Thymus (tissue), 11 donors: ENCODE data around the gene MAST3. TPM values are rescaled to one million over a fixed set of nuclear protein-coding genes. Genes with fewer than 3 reads are reported as not detected.
"Not testable (repeated sequence)": the region's sequence is repeated elsewhere in the genome, so short reads cannot be mapped to it uniquely, and the experiment has no call there.

Source experiments
- DNase-seq, 9 donors: peaks; one replicate each; pipeline ENCODE4 v3.0.0-alpha.2; 2013; ENCODE audit warnings: low spot score in 9 of 9, low read depth in 6 of 9, missing footprints in 1 of 9
- H3K27ac ChIP-seq, 2 donors: one replicate each; pipeline ENCODE4 v1.5.1; 2013; ENCODE audit warnings: control low read depth in 1 of 2, low read depth in 1 of 2, low read length in 1 of 2, mild to moderate bottlenecking in 1 of 2, moderate library complexity in 1 of 2
- H3K27me3 ChIP-seq, 2 donors: one replicate each; pipeline ENCODE4 v1.5.1; 2013; ENCODE audit warnings: low read length in 1 of 2; ENCODE audit not compliant: control insufficient read depth in 2 of 2, insufficient read depth in 1 of 2
- H3K36me3 ChIP-seq, 2 donors: one replicate each; pipeline ENCODE4 v1.5.1; 2013; ENCODE audit warnings: low read length in 1 of 2, mild to moderate bottlenecking in 1 of 2, moderate library complexity in 1 of 2; ENCODE audit not compliant: control insufficient read depth in 2 of 2, insufficient read depth in 2 of 2
- H3K4me1 ChIP-seq, 2 donors: one replicate each; pipeline ENCODE4 v1.5.1; 2013; ENCODE audit warnings: low read length in 2 of 2; ENCODE audit not compliant: control insufficient read depth in 2 of 2, insufficient read depth in 2 of 2
- H3K4me3 ChIP-seq, 2 donors: one replicate each; pipeline ENCODE4 v1.5.1; 2013; ENCODE audit warnings: low read length in 2 of 2, control low read depth in 1 of 2, mild to moderate bottlenecking in 1 of 2
- H3K9me3 ChIP-seq, 2 donors: one replicate each; pipeline ENCODE4 v1.5.1; 2013; ENCODE audit warnings: low read length in 1 of 2, mild to moderate bottlenecking in 1 of 2; ENCODE audit not compliant: control insufficient read depth in 2 of 2, insufficient read depth in 1 of 2
- WGBS: extraction: QIAGEN DNeasy Blood & Tissue Kit; methylation state at CpG from one replicate; pipeline ENCODE4 v1.1.7; 2013; 5-methylcytosine and 5-hydroxymethylcytosine counted together
- polyA plus RNA-seq: library from polyadenylated mRNA; stranded (reverse); fragments of 200-250 nt; gene quantifications from one replicate; pipeline ENCODE4 v1.2.3, GENCODE V29; 2013
- total RNA-seq: library from RNA; stranded (reverse); fragments of 120-200 nt; gene quantifications from one replicate; pipeline ENCODE4 v1.2.4, GENCODE V29; 2013
- donor health status: healthy.

MAST3 gene
- total and polyA plus RNA-seq, 2 donors, result 2.0 to 8.9 TPM

DNA sequence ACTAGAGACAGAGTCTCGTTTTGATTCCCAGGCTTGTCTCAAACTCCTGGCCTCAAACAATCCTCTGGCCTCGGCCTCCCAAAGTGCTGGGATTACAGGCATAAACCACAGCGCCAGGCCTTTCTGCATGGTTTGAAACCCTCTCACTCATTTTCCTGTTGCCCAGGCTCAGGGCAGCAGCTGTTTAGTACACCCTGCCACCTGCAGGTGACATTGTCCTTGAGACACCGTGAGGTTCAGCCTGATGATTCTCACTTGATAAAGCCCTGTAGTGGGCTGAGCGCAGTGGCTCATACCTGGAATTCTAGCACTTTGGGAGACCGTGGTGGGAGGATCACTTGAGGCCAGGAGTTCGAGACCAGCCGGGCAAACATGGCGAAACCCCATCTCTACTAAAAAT lies 23.4 kb upstream of the MAST3 start:
- WGBS, result 88% methylated on average over 9 of the region's 9 CpGs
- peaks cover 0 to 18% of the 10 kb centered on the region in 2 donors for H3K36me3 ChIP-seq
- no peak overlapping the region for H3K27ac ChIP-seq
- peaks cover 0 to 4% of the 10 kb centered on the region in 2 donors for H3K9me3 ChIP-seq
- no peak overlapping the region for H3K4me3 ChIP-seq
- peaks cover 0 to 15% of the 10 kb centered on the region in 2 donors for H3K4me1 ChIP-seq
- H3K27me3 ChIP-seq, result no peaks in the 10 kb centered on the region
- DNase-seq, result peak in 2 of 9 donors; percentile 50 to 59

- Histone ChIP-seq H3K4me1 (peaks cover 2 to 25% of the 10 kb centered on the region in 2 donors), H3K4me3 (no peak overlapping the region), H3K27me3 (no peaks in the 10 kb centered on the region), H3K36me3 (peaks cover 0 to 4% of the 10 kb centered on the region in 2 donors), H3K27ac (no peak overlapping the region), H3K9me3 (no peaks in the 10 kb centered on the region)
- 89% methylated on average over 8 of the region's 8 CpGs for WGBS
- DNase-seq, result no peak
These were observed 13.5 kb upstream of the MAST3 start for GRCh38 chr19:18083929-18084684.

GRCh38 chr19:18085702-18086457 lies 11.7 kb upstream of the MAST3 start:
- peaks cover 0 to under 1% of the 10 kb centered on the region in 2 donors for H3K36me3 ChIP-seq
- no peak overlapping the region for H3K27ac ChIP-seq
- peaks cover 9 to 42% of the 10 kb centered on the region in 2 donors for H3K4me1 ChIP-seq
- no peak for DNase-seq
- no peaks in the 10 kb centered on the region for H3K27me3 ChIP-seq
- WGBS, result 96% methylated on average over 8 of the region's 8 CpGs
- no peak overlapping the region for H3K4me3 ChIP-seq
- H3K9me3 ChIP-seq, result no peaks in the 10 kb centered on the region

DNA sequence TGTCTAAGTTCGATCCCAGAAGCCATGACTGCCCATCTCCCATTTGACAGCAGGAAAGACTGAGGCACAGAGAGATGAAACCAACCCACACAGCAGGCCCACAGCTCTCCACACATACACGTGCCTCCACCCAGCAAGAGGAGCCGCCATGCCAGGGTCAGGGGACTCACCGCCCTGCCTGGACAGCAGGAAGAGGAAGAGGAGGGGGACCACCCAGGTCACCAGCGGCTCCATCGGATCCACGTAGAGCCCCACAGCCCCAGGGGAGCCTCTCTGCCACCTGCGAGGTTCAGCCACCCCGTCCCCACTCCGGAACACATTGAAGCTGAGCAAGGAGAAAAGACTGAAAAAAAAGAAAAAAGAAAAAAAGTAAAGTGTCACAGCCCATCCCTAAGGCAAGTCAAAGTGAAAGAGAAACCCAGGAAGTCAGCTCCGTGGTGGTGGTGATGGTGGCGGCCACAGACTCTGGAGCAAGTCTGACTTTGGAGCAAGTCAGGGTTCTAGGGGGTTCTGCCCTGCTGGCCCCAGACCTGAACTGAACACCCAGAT lies 10.9 kb upstream of the MAST3 start, which contains the start of gene IL12RB1:
IL12RB1 (minus strand) TSS at position 345 of the 549 bp plus-strand sequence; CDS start at position 234, 111 bp downstream.
- Histone ChIP-seq H3K27me3 (no peaks in the 10 kb centered on the region), H3K9me3 (no peaks in the 10 kb centered on the region), H3K36me3 (no peaks in the 10 kb centered on the region), H3K27ac (peak within 1 kb of the TSS; percentile 90 to 94), H3K4me3 (peak within 1 kb of the TSS; percentile 50 to 54), H3K4me1 (peaks cover 16 to 50% of the 10 kb centered on the region in 2 donors)
- peak in 3 of 9 donors; percentile 55 to 82 (median 68) for DNase-seq
- 14% methylated on average over 12 of the region's 12 CpGs for WGBS

DNA sequence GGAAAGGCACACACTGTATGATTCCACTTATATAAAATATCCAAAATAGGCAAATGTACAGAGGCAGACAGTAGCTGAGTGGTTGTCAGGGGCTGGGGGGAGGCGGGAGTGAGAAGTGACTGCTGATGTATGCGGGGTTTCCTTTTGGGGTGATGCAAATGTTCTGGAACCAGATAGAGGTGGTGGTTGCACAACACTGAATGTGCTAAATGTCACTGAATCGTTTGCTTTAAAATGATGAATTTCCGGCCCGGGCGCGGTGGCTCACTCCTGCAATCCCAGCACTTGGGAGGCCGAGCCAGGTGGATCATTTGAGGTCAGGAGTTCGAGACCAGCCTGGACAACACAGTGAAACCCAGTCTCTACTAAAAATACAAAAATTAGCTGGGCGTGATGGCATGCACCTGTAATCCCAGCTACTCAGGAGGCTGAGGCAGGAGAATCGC lies 8.5 kb upstream of the MAST3 start:
- H3K9me3 ChIP-seq, H3K4me3 ChIP-seq, H3K36me3 ChIP-seq, H3K27me3 ChIP-seq: not testable (repeated sequence)
- peak overlapping the region; percentile 61 to 97 for H3K27ac ChIP-seq
- peak in 2 of 9 donors; percentile 28 to 68 for DNase-seq
- peaks cover 18 to 63% of the 10 kb centered on the region in 2 donors for H3K4me1 ChIP-seq
- 75% methylated on average over 11 of the region's 11 CpGs for WGBS

- no peak for DNase-seq
- H3K27me3 ChIP-seq, result no peaks in the 10 kb centered on the region
- H3K4me3 ChIP-seq, result no peak overlapping the region
- no peaks in the 10 kb centered on the region for H3K36me3 ChIP-seq
- WGBS, result 98% methylated on average over 5 of the region's 5 CpGs
- no peaks in the 10 kb centered on the region for H3K9me3 ChIP-seq
- peak overlapping the region; percentile 68 to 97 for H3K27ac ChIP-seq
- H3K4me1 ChIP-seq, result peaks cover 18 to 63% of the 10 kb centered on the region in 2 donors
These were observed 7.9 kb upstream of the MAST3 start for GRCh38 chr19:18089726-18090125.

GRCh38 chr19:18090545-18091216 lies 6.9 kb upstream of the MAST3 start:
- 87% methylated on average over 12 of the region's 12 CpGs for WGBS
- DNase-seq, result peak in 1 of 9 donors; percentile 15
- H3K36me3 ChIP-seq, result no peaks in the 10 kb centered on the region
- no peaks in the 10 kb centered on the region for H3K9me3 ChIP-seq
- H3K27me3 ChIP-seq, result no peaks in the 10 kb centered on the region
- peak overlapping the region in 1 of 2 donors; percentile 8 for H3K4me3 ChIP-seq
- H3K27ac ChIP-seq, result peak overlapping the region; percentile 83 to 97
- peaks cover 18 to 63% of the 10 kb centered on the region in 2 donors for H3K4me1 ChIP-seq

DNA sequence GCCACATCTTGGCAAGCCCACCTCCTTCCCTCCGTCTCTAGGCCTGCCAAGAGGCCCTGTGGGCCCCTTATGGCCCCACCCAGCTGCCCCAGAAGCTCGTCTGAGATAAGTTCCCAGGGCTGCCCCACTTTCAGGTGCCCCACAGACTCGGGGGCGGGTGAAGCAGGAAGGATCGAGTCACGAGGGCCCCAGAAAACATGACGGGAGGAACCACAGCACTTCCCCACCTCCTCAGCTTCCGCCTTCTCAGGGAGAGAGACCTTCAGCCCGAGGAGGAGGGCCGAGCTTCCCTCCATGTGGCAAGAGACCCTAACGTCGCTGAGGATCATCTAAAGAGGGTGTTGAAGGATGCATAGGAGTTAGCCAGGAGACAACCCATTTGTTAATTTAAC lies 6.4 kb upstream of the MAST3 start:
- peak overlapping the region in 1 of 2 donors; percentile 8 for H3K4me3 ChIP-seq
- 9% methylated on average over 12 of the region's 12 CpGs for WGBS
- peaks cover 18 to 63% of the 10 kb centered on the region in 2 donors for H3K4me1 ChIP-seq
- no peaks in the 10 kb centered on the region for H3K9me3 ChIP-seq
- no peaks in the 10 kb centered on the region for H3K36me3 ChIP-seq
- no peaks in the 10 kb centered on the region for H3K27me3 ChIP-seq
- peak overlapping the region; percentile 83 to 97 for H3K27ac ChIP-seq
- peak in 8 of 9 donors; percentile 71 to 96 (median 88) for DNase-seq
